HCT116 (cell line): ENCODE results near the gene MOGAT3.

Experiments
- CBX3 ChIP-seq: IDR thresholded peaks from 2 replicates; pipeline ENCODE4 v1.6.1; 2012; ENCODE audit warnings: low read depth
- CEBPB ChIP-seq: IDR thresholded peaks from 2 replicates; pipeline ENCODE4 v1.6.1; 2012; ENCODE audit warnings: low read depth
- EZH2 ChIP-seq: fragments of 200-600 bp; sonication (generic); IDR thresholded peaks from 2 replicates; pipeline ENCODE4 v1.6.1; 2017; ENCODE audit warnings: antibody characterized with exemption, mixed run types
- JUND ChIP-seq: IDR thresholded peaks from 2 replicates; pipeline ENCODE4 v1.6.1; 2012
- POLR2A ChIP-seq: IDR thresholded peaks from 2 replicates; pipeline ENCODE4 v1.7.0; 2011; ENCODE audit warnings: borderline replicate concordance; ENCODE audit not compliant: insufficient read depth, insufficient read length; ENCODE audit errors: extremely low read depth
- POLR2AphosphoS5 ChIP-seq: IDR thresholded peaks from 2 replicates; pipeline ENCODE4 v1.6.1; 2011; ENCODE audit warnings: mild to moderate bottlenecking, low read depth, low read length, moderate library complexity
- SRF ChIP-seq: IDR thresholded peaks from 2 replicates; pipeline ENCODE4 v1.6.1; 2012; ENCODE audit warnings: low read depth
- ZFX ChIP-seq: fragments of 450-650 bp; IDR thresholded peaks from 2 replicates; pipeline ENCODE4 v1.6.1; 2017
- ZNF274 ChIP-seq: fragments of 200-500 bp; sonication (Bioruptor generic); IDR thresholded peaks from 2 replicates; pipeline ENCODE4 v1.6.1; 2014; ENCODE audit warnings: mild to moderate bottlenecking, low read depth, low read length, inconsistent platforms
- TF ChIP-seq, protein P1 (sequence below), 3 experiments: fragments of 200-600 bp in 1 of 3; sonication (generic) in 1 of 3; IDR thresholded peaks in 2 of 3; conservative IDR thresholded peaks in 1 of 3; 2 replicates each; pipeline ENCODE4 v1.5.1; 2012 to 2017; ENCODE audit warnings: low read depth in 2 of 3, low read length in 2 of 3, antibody characterized with exemption in 1 of 3, borderline replicate concordance in 1 of 3, control low read depth in 1 of 3, mild to moderate bottlenecking in 1 of 3, mixed read lengths in 1 of 3, mixed run types in 1 of 3, moderate library complexity in 1 of 3; ENCODE audit not compliant: insufficient read depth in 1 of 3
- TF ChIP-seq, protein P2 (sequence below): IDR thresholded peaks from 2 replicates; pipeline ENCODE4 v1.6.1; 2012

- no peak for TF ChIP-seq EZH2
- TF ChIP-seq POLR2A: no peak
- TF ChIP-seq SRF: no peak
- no peak for TF ChIP-seq POLR2AphosphoS5
- no peak for TF ChIP-seq ZNF274
- no peak for TF ChIP-seq CEBPB
- TF ChIP-seq, protein P1, sequence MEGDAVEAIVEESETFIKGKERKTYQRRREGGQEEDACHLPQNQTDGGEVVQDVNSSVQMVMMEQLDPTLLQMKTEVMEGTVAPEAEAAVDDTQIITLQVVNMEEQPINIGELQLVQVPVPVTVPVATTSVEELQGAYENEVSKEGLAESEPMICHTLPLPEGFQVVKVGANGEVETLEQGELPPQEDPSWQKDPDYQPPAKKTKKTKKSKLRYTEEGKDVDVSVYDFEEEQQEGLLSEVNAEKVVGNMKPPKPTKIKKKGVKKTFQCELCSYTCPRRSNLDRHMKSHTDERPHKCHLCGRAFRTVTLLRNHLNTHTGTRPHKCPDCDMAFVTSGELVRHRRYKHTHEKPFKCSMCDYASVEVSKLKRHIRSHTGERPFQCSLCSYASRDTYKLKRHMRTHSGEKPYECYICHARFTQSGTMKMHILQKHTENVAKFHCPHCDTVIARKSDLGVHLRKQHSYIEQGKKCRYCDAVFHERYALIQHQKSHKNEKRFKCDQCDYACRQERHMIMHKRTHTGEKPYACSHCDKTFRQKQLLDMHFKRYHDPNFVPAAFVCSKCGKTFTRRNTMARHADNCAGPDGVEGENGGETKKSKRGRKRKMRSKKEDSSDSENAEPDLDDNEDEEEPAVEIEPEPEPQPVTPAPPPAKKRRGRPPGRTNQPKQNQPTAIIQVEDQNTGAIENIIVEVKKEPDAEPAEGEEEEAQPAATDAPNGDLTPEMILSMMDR (IDR thresholded peaks at IDR 0.05 in 2 of 3, conservative IDR thresholded peaks at IDR 0.05 in 1 of 3; ENCODE audit: borderline replicate concordance in 1 of 3, insufficient read depth in 1 of 3, low read depth in 2 of 3, low read length in 2 of 3): no peak
- no peak for TF ChIP-seq JUND
- TF ChIP-seq CBX3: no peak
- no peak for TF ChIP-seq ZFX
- TF ChIP-seq, protein P2, sequence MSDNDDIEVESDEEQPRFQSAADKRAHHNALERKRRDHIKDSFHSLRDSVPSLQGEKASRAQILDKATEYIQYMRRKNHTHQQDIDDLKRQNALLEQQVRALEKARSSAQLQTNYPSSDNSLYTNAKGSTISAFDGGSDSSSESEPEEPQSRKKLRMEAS: no peak
These were observed 39.6 kb upstream of the MOGAT3 start for GRCh38 chr7:101240226-101241014.
